GM18868 (cell line): ENCODE measurements around the gene TMEM245.
"Not testable (repeated sequence)": the region's sequence is repeated elsewhere in the genome, so short reads cannot be mapped to it uniquely, and the experiment has no call there.

Experiments used
- ATAC-seq: cut with Tn5 transposase; IDR thresholded peaks from one replicate; pipeline ENCODE4 v1.9.1; 2021; ENCODE audit warnings: mild to moderate bottlenecking, moderate library complexity; ENCODE audit not compliant: unreplicated experiment

TMEM245 gene

GRCh38 chr9:109133533-109133932 lies 13.8 kb upstream of the TMEM245 start:
- ATAC-seq, result no peak

- no peak for ATAC-seq
Measured at GRCh38 chr9:109132567-109133021, 12.8 kb upstream of the TMEM245 start.

DNA sequence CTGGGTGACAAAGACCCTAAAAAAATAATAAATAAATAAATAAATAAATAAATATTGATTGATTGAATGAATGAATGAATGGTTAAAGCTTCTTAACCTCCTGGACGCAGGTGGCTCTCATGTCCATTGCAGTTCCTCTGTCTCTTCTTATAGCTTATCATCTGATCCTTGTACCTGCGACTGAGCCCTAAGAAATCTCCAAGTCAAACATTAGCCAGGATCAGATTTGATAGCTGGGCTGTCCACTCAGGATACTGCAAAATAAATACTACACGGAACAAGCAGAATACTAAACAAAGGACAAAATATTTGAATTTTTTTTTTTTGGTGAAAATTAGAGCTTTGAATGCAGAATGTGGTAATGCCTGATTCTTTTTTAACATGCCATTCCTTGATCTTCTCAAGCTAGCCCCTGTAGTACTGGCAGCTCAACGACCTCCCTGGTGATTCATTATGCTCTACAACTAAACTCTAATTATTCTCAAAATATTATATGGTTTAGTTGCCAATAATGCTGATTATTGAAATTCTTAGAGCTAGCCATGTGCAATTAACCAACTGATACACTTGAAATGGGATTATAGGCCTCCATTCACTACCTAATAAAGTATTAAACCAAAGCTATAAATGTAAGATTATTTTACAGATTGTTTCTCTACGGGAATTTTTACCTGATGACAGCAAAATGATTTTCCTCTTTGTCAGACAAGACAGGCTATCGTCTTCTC lies 9.9 kb upstream of the TMEM245 start:
- no peak for ATAC-seq

GRCh38 chr9:109126671-109127070 lies 6.9 kb upstream of the TMEM245 start:
- ATAC-seq, result not testable (repeated sequence)

DNA sequence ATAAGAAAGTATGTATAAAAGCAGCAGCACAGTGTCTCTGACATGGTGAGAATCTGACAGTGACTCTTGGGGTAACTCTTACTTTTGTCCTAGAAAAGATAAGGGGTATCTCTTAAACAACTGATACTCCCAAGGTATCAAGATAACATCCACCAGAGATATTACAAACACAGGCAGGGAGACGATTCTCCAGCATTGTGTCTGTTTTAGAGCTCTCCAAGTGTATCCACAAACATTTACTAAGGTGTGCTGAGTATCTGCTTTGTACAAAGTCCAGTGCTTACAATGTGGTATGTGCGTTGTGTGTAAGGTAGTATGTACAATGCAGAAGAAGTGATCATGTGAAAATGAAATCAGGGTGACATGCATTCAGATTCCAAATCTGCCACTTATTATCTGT lies 4.4 kb upstream of the TMEM245 start:
- no peak for ATAC-seq

GRCh38 chr9:109122726-109123621 lies 3.2 kb upstream of the TMEM245 start:
- peak; percentile 17 for ATAC-seq

DNA sequence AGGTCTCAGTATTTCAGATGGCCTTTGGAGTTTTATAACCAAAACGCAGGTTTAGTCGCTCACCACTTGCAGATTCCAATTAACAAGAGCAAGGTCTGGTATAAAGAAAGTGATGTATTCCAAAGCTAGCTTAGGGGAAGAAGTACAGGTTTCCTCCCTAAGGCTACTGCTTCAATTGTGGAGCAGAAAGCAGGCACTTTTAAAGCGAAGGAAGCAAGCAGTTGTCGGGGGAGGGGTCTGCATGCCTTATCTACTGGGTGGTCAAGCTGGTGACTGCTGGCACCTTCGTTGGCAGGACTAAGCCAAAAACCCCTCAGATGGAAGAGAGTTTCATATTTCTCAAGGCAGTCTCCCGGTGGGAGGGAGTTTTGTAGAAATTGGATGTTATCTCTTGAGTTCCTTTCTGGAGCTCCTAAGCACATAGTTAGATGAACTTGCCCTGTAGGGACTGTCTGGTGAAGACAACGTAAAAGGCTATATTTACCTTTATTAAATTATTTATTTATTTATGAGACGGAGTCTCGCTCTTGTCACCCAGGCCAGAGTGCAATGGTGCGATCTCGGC lies 1.6 kb upstream of the TMEM245 start:
- ATAC-seq, result no peak

DNA sequence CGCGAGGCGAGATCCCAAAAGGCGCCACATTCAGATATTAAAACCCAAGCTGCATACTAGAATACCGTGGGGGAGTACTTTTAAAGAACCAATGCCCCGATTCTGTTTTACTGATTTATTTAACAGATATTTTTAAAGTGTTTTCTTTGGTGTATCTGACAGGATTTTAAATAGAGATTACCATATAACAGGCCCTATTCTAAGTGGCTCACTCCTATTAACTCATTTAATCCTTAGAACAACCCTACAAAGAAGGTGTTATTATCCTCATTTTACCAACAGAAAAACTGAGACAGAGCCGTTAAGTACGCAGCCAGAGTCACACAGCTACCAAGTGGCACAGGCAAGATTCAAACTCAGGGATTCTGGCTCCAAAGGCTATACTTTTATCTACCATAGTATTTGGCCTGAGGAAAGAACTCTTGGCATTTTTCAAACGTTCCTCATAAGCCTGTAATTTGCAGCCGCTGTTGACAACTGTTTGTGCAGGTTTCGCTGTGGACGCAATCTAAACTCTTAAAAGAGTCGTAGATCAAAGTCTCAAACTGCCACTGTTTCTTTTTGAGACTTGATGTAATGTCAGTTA lies 550 bp upstream of the TMEM245 start:
- no peak for ATAC-seq

GRCh38 chr9:109118808-109119438 lies 824 bp downstream of the TMEM245 start:
- ATAC-seq, result no peak

DNA sequence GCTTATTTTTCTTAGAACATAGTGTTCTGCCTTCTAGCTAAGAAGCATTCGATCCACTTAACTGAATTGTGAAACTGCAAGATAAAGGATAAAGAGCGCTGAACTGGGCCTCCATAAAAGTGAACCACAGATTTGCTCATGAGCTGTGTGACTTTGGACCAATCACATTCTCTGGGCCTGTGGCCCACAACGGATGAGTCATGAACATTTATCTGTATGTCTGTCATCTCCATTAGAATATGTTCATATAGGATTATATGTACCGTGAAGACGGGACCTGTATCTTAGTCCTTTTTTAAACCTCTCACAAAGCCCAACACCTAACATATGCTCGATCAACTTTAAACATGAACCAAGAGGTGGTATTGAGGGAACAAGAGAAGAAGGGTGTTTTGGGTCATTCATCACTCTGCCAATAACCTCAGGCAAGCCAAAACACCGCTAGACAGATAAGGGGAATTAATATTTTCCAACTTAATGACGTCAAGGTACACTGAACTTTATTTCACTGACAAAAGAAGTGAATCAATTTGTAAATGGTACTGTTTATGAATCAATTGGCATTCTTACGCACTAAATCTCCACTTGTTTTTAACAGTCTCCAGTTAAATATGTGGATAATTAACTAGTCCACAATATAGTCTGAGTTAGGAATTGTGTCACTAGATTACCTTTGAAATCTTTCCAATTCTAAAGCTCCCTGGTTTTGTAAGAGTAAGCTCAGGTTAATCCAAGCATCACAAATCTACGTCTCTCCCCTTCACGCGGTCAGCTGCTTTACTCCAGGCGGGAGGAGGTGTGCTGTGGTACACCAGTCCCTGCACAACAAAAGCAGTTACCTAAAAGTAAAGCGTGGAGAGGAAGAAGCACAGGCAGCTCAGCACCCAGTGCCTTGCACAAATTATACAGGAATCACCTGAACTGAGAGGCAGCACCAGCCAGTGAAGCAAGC lies 1.6 kb downstream of the TMEM245 start:
- ATAC-seq, result no peak

DNA sequence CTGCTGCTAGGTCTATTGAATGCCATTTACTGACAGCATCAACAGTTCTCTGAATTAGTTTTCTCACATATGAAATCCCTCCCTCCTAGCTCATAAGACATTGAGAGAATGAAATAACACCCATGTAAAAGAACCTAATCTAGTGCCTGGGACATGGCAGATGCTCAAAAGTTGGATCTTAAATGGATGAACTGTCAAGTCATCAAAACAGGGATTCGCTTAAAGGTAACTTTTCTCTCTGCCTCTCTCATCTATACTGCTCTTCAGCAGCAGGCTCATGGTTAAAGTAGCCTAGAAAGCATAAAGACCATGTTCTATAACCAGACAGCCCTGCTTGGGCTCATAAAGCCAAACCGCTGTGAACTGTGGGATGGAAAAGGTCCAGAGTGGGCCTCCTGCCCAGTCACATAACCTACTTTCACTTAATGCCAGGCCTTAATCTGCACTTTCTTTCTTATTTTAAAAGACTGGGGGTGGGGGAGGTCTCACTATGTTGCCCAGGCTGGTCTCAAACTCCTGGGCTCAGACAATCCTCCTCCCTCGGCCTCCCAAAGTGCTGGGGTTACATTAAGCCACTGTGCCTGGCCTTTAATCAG lies 3.7 kb downstream of the TMEM245 start:
- no peak for ATAC-seq

- no peak for ATAC-seq
Measured at GRCh38 chr9:109114670-109115069, 5.1 kb downstream of the TMEM245 start.

GRCh38 chr9:109113892-109114609 lies 5.7 kb downstream of the TMEM245 start:
- ATAC-seq, result no peak

- ATAC-seq, result no peak
Measured at GRCh38 chr9:109113254-109113653, 6.5 kb downstream of the TMEM245 start.

- ATAC-seq, result peak; percentile 71
Measured at GRCh38 chr9:109110329-109111021, 9.3 kb downstream of the TMEM245 start.

DNA sequence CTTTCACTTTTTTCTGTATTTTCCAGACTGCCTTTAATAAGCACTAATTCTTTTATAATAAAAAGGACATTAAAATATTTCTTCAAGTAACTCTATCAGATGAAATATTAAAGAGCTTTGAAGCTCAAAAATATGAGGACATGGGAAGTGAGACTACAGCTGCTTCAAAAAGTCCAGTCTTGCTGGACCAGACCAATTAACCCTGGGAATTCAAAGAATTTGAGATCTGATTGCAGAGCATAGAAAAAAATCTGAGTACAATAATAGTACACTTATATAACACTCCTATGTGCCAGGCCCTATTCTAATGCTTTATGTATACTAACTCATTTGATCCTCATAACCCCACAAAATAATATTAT lies 9.8 kb downstream of the TMEM245 start:
- no peak for ATAC-seq

GRCh38 chr9:109108318-109108717 lies 11.4 kb downstream of the TMEM245 start:
- peak; percentile 39 for ATAC-seq
